ENCODE measurements around the gene CATSPERB.

DNA sequence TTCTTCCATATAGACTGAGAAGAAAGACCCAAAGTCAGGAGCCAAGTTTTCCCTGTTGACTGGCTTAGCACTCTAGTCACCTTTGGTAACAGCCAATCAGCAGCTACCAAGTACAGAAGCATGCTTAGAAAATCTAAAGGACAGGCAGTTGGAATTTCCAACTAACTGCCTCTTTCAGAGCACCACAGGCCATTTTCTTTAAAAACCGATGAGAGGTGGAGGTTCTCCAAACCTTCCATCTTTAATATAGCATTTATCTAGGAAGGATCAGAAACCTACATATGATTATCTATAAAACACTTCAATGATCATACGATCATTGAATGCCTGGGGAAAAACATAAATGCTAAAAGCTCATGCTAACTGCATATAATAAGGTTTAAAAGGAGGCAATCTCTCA, at the start of gene CATSPERB:
- TF ChIP-seq, protein P1, sequence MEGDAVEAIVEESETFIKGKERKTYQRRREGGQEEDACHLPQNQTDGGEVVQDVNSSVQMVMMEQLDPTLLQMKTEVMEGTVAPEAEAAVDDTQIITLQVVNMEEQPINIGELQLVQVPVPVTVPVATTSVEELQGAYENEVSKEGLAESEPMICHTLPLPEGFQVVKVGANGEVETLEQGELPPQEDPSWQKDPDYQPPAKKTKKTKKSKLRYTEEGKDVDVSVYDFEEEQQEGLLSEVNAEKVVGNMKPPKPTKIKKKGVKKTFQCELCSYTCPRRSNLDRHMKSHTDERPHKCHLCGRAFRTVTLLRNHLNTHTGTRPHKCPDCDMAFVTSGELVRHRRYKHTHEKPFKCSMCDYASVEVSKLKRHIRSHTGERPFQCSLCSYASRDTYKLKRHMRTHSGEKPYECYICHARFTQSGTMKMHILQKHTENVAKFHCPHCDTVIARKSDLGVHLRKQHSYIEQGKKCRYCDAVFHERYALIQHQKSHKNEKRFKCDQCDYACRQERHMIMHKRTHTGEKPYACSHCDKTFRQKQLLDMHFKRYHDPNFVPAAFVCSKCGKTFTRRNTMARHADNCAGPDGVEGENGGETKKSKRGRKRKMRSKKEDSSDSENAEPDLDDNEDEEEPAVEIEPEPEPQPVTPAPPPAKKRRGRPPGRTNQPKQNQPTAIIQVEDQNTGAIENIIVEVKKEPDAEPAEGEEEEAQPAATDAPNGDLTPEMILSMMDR (IDR thresholded peaks at IDR 0.05), result no peak
- no peak for TF ChIP-seq POLR2A (IDR thresholded peaks at IDR 0.05)
